Transverse colon (tissue), 4 donors: ENCODE results near the gene RAB8B. TPM values are rescaled to one million over a fixed set of nuclear protein-coding genes. Genes with fewer than 3 reads are reported as not detected.

ENCODE experiments used
- DNase-seq: peaks from one replicate; pipeline ENCODE4 v3.0.0-alpha.2; 2019
- H3K27ac ChIP-seq, 4 donors: fragments of 200-600 bp; sonication (generic); 2 replicates each; pipeline ENCODE4 v1.5.1; 2016 to 2018; ENCODE audit warnings: inconsistent platforms in 4 of 4
- H3K27me3 ChIP-seq: fragments of 200-600 bp; sonication (generic); 2 replicates; pipeline ENCODE4 v1.5.1; 2017; ENCODE audit warnings: inconsistent platforms
- H3K36me3 ChIP-seq, 4 donors: fragments of 200-600 bp; sonication (generic); 2 replicates each; pipeline ENCODE4 v1.5.1; 2017 to 2019; ENCODE audit warnings: inconsistent platforms in 4 of 4
- H3K4me1 ChIP-seq, 4 donors: fragments of 200-600 bp; sonication (generic); 2 replicates each; pipeline ENCODE4 v1.5.1; 2017 to 2020; ENCODE audit warnings: inconsistent platforms in 4 of 4
- H3K4me3 ChIP-seq, 4 donors: fragments of 200-600 bp; sonication (generic); 1 replicate in 1 of 4; 2 replicates in 3 of 4; pipeline versions ENCODE4 v1.5.1 to v1.6.1; 2017 to 2019; ENCODE audit warnings: inconsistent platforms in 4 of 4
- H3K9me3 ChIP-seq, 2 donors: fragments of 200-600 bp; sonication (generic); 2 replicates each; pipeline ENCODE4 v1.5.1; 2017 to 2019; ENCODE audit warnings: inconsistent platforms in 2 of 2
- CTCF ChIP-seq, 5 experiments: fragments of 200-600 bp in 3 of 5; fragments of 450-650 bp in 2 of 5; sonication (generic) in 3 of 5; IDR thresholded peaks; 1 replicate in 2 of 5; 2 replicates in 3 of 5; pipeline ENCODE4 v1.5.1; 2016 to 2017; ENCODE audit warnings: antibody characterized with exemption in 5 of 5, inconsistent platforms in 3 of 5, mild to moderate bottlenecking in 2 of 5, moderate library complexity in 1 of 5
- EP300 ChIP-seq: sonication (generic); formaldehyde crosslinking; IDR thresholded peaks from one replicate; pipeline ENCODE4 v1.6.1; 2017; ENCODE audit warnings: antibody characterized with exemption, low read depth
- POLR2A ChIP-seq: fragments of 450-650 bp; IDR thresholded peaks from one replicate; pipeline ENCODE4 v1.6.1; 2016; ENCODE audit warnings: antibody characterized with exemption, mild to moderate bottlenecking, moderate library complexity
- POLR2AphosphoS5 ChIP-seq, 3 donors: sonication (generic); formaldehyde crosslinking; IDR thresholded peaks; one replicate each; pipeline ENCODE4 v1.6.1; 2016; ENCODE audit warnings: antibody characterized with exemption in 3 of 3
- WGBS, 2 donors: methylation state at CpG; one replicate each; pipeline ENCODE4 v1.1.5; 2018; ENCODE audit warnings: low coverage in 1 of 2; 5-methylcytosine and 5-hydroxymethylcytosine counted together
- in situ Hi-C, 4 donors: fragments of 200-750 bp; cut with MboI; loops; one replicate each; pipeline versions ENCODE4 v1.15.0 to v1.15.1; 2017; ENCODE audit warnings: low sequenced_read_pairs in 3 of 4, low pct_ligation_motif_present in 1 of 4, low pct_unique_long_range_greater_than_20kb in 1 of 4
- intact Hi-C: fragments of 100-400 bp; cut with DNase I; formaldehyde crosslinking; loops from one replicate; pipeline ENCODE4 v1.15.1; 2023; ENCODE audit warnings: low total_unique reads
- total RNA-seq, 4 donors: library from RNA; depleted of rRNA; stranded (reverse); fragments of >200 nt; gene quantifications; one replicate each; pipeline ENCODE4 v1.1.0, GENCODE V29; 2016

Gene RAB8B
- total RNA-seq, 4 donors from 2014 or later: 3.2 to 25.4 (median 9.5) TPM

GRCh38 chr15:63314409-63314808 lies 125.0 kb downstream of the RAB8B start:
- TF ChIP-seq POLR2AphosphoS5 (IDR thresholded peaks at IDR 0.05) (no peak), CTCF (IDR thresholded peaks at IDR 0.05) (no peak), POLR2A (no peak), EP300 (no peak)
- Histone ChIP-seq H3K36me3 (no peaks in the 10 kb centered on the region), H3K9me3 (no peaks in the 10 kb centered on the region), H3K27me3 (no peaks in the 10 kb centered on the region), H3K4me3 (no peak overlapping the region), H3K27ac (no peak overlapping the region), H3K4me1 (peaks cover 0 to 12% (median 3%) of the 10 kb centered on the region in 4 donors)
- DNase-seq: no peak
- intact Hi-C loops (no loop called here), in situ Hi-C loops (no loop called here)
- 74 to 100% methylated on average over 1 to 2 of the region's 2 CpGs for WGBS, 2 donors

Other genes starting within 250 kb of the RAB8B start
- gene TPM1, start 146.9 kb upstream of the RAB8B start, total RNA-seq: 1,000 to 10,000 TPM in 2 of 4 donors, 100 to 1,000 TPM in 2; 775 to 2,480 (median 1,140) TPM
- 10 to 100 TPM in 3 of 4 donors, 1 to 10 TPM in 1; 6.7 to 20.6 (median 19.6) TPM for gene LACTB, start 67.7 kb upstream of the RAB8B start, total RNA-seq
- 100 to 1,000 TPM in 2 of 4 donors, 1 to 10 TPM in 2; 4.5 to 143 (median 58.5) TPM for gene RPS27L, start 32.1 kb upstream of the RAB8B start, total RNA-seq
- gene APH1B, start 88.0 kb downstream of the RAB8B start, total RNA-seq: 1 to 10 TPM in 3 of 4 donors, under 1 TPM in 1; 0.80 to 9.7 (median 7.1) TPM
- 100 to 1,000 TPM; 121 to 392 (median 329) TPM for gene CA12, start 192.2 kb downstream of the RAB8B start, total RNA-seq